ENCODE data around the gene PP2D1.

- TF ChIP-seq CTCF (conservative IDR thresholded peaks at IDR 0.05; ENCODE audit: low read length) (no peak), EZH2phosphoT487 (IDR thresholded peaks at IDR 0.05; ENCODE audit: borderline replicate concordance, low read depth, low read length) (no peak)
Observed at GRCh38 chr3:20043396-20043795, 31.3 kb upstream of the PP2D1 start.

All from OCI-LY7 (cell line).